ENCODE data around the gene NSUN5.
"Not testable (repeated sequence)": the region's sequence is repeated elsewhere in the genome, so short reads cannot be mapped to it uniquely, and the experiment has no call there.

The NSUN5 gene

GRCh38 chr7:73266719-73267368, 41.8 kb downstream of the NSUN5 start:
- not testable (repeated sequence) for DNase-seq

- not testable (repeated sequence) for DNase-seq
Observed at GRCh38 chr7:73262416-73262815, 46.2 kb downstream of the NSUN5 start.

Data from NCI-H2081 treated with DMSO at 0.1 percent for 48 hours (cell line).